Liver (tissue), 9 donors: ENCODE measurements around the gene SSBP2. TPM values are rescaled to one million over a fixed set of nuclear protein-coding genes. Genes with fewer than 3 reads are reported as not detected.

Experiments
- DNase-seq: peaks from one replicate; pipeline ENCODE4 v3.0.0-alpha.2; 2017; ENCODE audit warnings: low spot score
- H3K27ac ChIP-seq, 2 donors: one replicate each; pipeline ENCODE4 v1.7.0; 2013; ENCODE audit warnings: inconsistent platforms in 2 of 2, low read length in 2 of 2, control low read depth in 1 of 2, low read depth in 1 of 2, mild to moderate bottlenecking in 1 of 2
- H3K27me3 ChIP-seq, 4 donors: one replicate each; pipeline versions ENCODE4 v1.6.1 to v1.7.0; 2013; ENCODE audit warnings: low read length in 3 of 4, inconsistent platforms in 1 of 4, mild to moderate bottlenecking in 1 of 4, moderate library complexity in 1 of 4; ENCODE audit not compliant: control insufficient read depth in 4 of 4, insufficient read depth in 4 of 4
- H3K36me3 ChIP-seq, 4 donors: one replicate each; pipeline versions ENCODE4 v1.6.1 to v1.7.0; 2013; ENCODE audit warnings: low read length in 3 of 4, mild to moderate bottlenecking in 3 of 4, low read depth in 1 of 4, moderate library complexity in 1 of 4; ENCODE audit not compliant: control insufficient read depth in 4 of 4, insufficient read depth in 3 of 4
- H3K4me1 ChIP-seq, 4 donors: one replicate each; pipeline versions ENCODE4 v1.6.1 to v1.7.0; 2013; ENCODE audit warnings: low read length in 3 of 4, mild to moderate bottlenecking in 3 of 4, moderate library complexity in 1 of 4; ENCODE audit not compliant: control insufficient read depth in 4 of 4, insufficient read depth in 4 of 4
- H3K4me3 ChIP-seq, 3 donors: one replicate each; pipeline versions ENCODE4 v1.6.1 to v1.7.0; 2013; ENCODE audit warnings: low read length in 3 of 3, control low read depth in 1 of 3, low read depth in 1 of 3, mild to moderate bottlenecking in 1 of 3
- H3K9ac ChIP-seq, 2 donors: one replicate each; pipeline ENCODE4 v1.7.0; 2013; ENCODE audit warnings: low read length in 2 of 2, mild to moderate bottlenecking in 2 of 2, moderate library complexity in 2 of 2, control low read depth in 1 of 2, low read depth in 1 of 2
- H3K9me3 ChIP-seq, 4 donors: one replicate each; pipeline versions ENCODE4 v1.6.1 to v1.7.0; 2013; ENCODE audit warnings: low read length in 3 of 4; ENCODE audit not compliant: control insufficient read depth in 4 of 4
- ATF3 ChIP-seq: IDR thresholded peaks from 2 replicates; pipeline ENCODE4 v1.6.1; 2016; ENCODE audit warnings: antibody characterized with exemption
- CTCF ChIP-seq: fragments of 150-350 bp; IDR thresholded peaks from 2 replicates; pipeline ENCODE4 v1.5.1; 2017; ENCODE audit warnings: improper control_type of control experiment, low read depth, low read length; ENCODE audit not compliant: missing input control
- EGR1 ChIP-seq, 2 donors: IDR thresholded peaks; 2 replicates each; pipeline ENCODE4 v1.6.1; 2016 to 2018; ENCODE audit warnings: antibody characterized with exemption in 2 of 2, low read depth in 2 of 2
- FOXA1 ChIP-seq: IDR thresholded peaks from 2 replicates; pipeline ENCODE4 v1.6.1; 2016; ENCODE audit warnings: antibody characterized with exemption
- FOXA2 ChIP-seq: IDR thresholded peaks from 2 replicates; pipeline ENCODE4 v1.6.1; 2016; ENCODE audit warnings: antibody characterized with exemption
- GABPA ChIP-seq, 2 donors: IDR thresholded peaks in 1 of 2; conservative IDR thresholded peaks in 1 of 2; 2 replicates each; pipeline ENCODE4 v1.6.1; 2016; ENCODE audit warnings: antibody characterized with exemption in 2 of 2, mild to moderate bottlenecking in 1 of 2, moderate library complexity in 1 of 2
- HNF4A ChIP-seq, 2 donors: conservative IDR thresholded peaks; 2 replicates each; pipeline ENCODE4 v1.6.1; 2016; ENCODE audit warnings: antibody characterized with exemption in 2 of 2, mild to moderate bottlenecking in 2 of 2
- HNF4G ChIP-seq: IDR thresholded peaks from 2 replicates; pipeline ENCODE4 v1.6.1; 2016; ENCODE audit warnings: antibody characterized with exemption
- JUND ChIP-seq, 2 donors: IDR thresholded peaks; 2 replicates each; pipeline ENCODE4 v1.6.1; 2016; ENCODE audit warnings: antibody characterized with exemption in 2 of 2
- MAX ChIP-seq: IDR thresholded peaks from 2 replicates; pipeline ENCODE4 v1.6.1; 2016; ENCODE audit warnings: antibody characterized with exemption
- NR2F2 ChIP-seq: IDR thresholded peaks from 2 replicates; pipeline ENCODE4 v1.6.1; 2016; ENCODE audit warnings: antibody characterized with exemption
- RAD21 ChIP-seq, 2 donors: IDR thresholded peaks; 2 replicates each; pipeline ENCODE4 v1.6.1; 2016; ENCODE audit warnings: antibody characterized with exemption in 2 of 2, mild to moderate bottlenecking in 2 of 2
- REST ChIP-seq: IDR thresholded peaks from 2 replicates; pipeline ENCODE4 v1.6.1; 2016; ENCODE audit warnings: antibody characterized with exemption, mild to moderate bottlenecking
- RXRA ChIP-seq, 2 donors: IDR thresholded peaks; 2 replicates each; pipeline ENCODE4 v1.6.1; 2017 to 2018; ENCODE audit warnings: antibody characterized with exemption in 2 of 2, mild to moderate bottlenecking in 1 of 2
- SP1 ChIP-seq: IDR thresholded peaks from 2 replicates; pipeline ENCODE4 v1.6.1; 2018; ENCODE audit warnings: antibody characterized with exemption, mild to moderate bottlenecking
- TAF1 ChIP-seq: conservative IDR thresholded peaks from 2 replicates; pipeline ENCODE4 v1.6.1; 2016; ENCODE audit warnings: antibody characterized with exemption, mild to moderate bottlenecking
- YY1 ChIP-seq: IDR thresholded peaks from 2 replicates; pipeline ENCODE4 v1.6.1; 2016; ENCODE audit warnings: antibody characterized with exemption, mild to moderate bottlenecking
- ZBTB33 ChIP-seq: IDR thresholded peaks from 2 replicates; pipeline ENCODE4 v1.6.1; 2016; ENCODE audit warnings: antibody characterized with exemption
- whole genome bisulfite sequencing: extraction: QIAGEN DNeasy Blood & Tissue Kit; methylation state at CpG from one replicate; pipeline ENCODE4 v1.1.7; 2013; 5-methylcytosine and 5-hydroxymethylcytosine counted together
- polyA plus RNA-seq, 2 donors: library from polyadenylated mRNA; stranded (reverse) in 1 of 2; unstranded in 1 of 2; fragments of 200-250 nt in 1 of 2; fragments of >200 nt in 1 of 2; fragmentation: Nextera tagmentation in 1 of 2; extraction: Ambion mirVana in 1 of 2; gene quantifications; one replicate each; pipeline versions ENCODE4 v1.2.1 to v1.2.3, GENCODE V29; 2013 to 2015
- total RNA-seq, 2 donors: library from RNA; depleted of rRNA; stranded (reverse); fragments of >200 nt; gene quantifications; one replicate each; pipeline ENCODE4 v1.2.3, GENCODE V29; 2014
- donor health status: healthy.
- donor health status: healthy.
- donor health status: healthy.
- donor health status: healthy.
- donor health status: healthy.

Gene SSBP2
- total and polyA plus RNA-seq, 4 donors = 2.2 to 10.1 (median 4.1) TPM

- no peak overlapping the region for H3K27ac ChIP-seq
- no peaks in the 10 kb centered on the region for H3K4me1 ChIP-seq
- no peaks in the 10 kb centered on the region for H3K27me3 ChIP-seq
- no peak overlapping the region for H3K9ac ChIP-seq
- H3K4me3 ChIP-seq = no peak overlapping the region
- 99% methylated on average over 2 of the region's 2 CpGs for WGBS
- no peak for DNase-seq
- no peaks in the 10 kb centered on the region for H3K9me3 ChIP-seq
- H3K36me3 ChIP-seq = peaks cover 0 to 2% (median 0%) of the 10 kb centered on the region in 4 donors
- no peak for TF ChIP-seq ZBTB33
- no peak for TF ChIP-seq JUND (IDR thresholded peaks at IDR 0.05)
- TF ChIP-seq GABPA (IDR thresholded peaks at IDR 0.05 in 1 of 2, conservative IDR thresholded peaks at IDR 0.05 in 1 of 2) = no peak
- TF ChIP-seq TAF1 = no peak
Measured at GRCh38 chr5:81488862-81489261, 262.0 kb downstream of the SSBP2 start.

- Histone ChIP-seq H3K4me1 (peaks cover 0 to 2% (median 0%) of the 10 kb centered on the region in 4 donors), H3K9ac (no peak overlapping the region), H3K4me3 (no peak overlapping the region), H3K9me3 (no peaks in the 10 kb centered on the region), H3K27ac (no peak overlapping the region), H3K27me3 (no peaks in the 10 kb centered on the region), H3K36me3 (no peaks in the 10 kb centered on the region)
- DNase-seq = no peak
- TF ChIP-seq JUND (IDR thresholded peaks at IDR 0.05) (no peak), ATF3 (no peak), YY1 (no peak), TAF1 (no peak), RXRA (IDR thresholded peaks at IDR 0.05) (no peak), HNF4G (no peak), SP1 (no peak), NR2F2 (no peak), HNF4A (conservative IDR thresholded peaks at IDR 0.05) (no peak), GABPA (IDR thresholded peaks at IDR 0.05 in 1 of 2, conservative IDR thresholded peaks at IDR 0.05 in 1 of 2) (no peak), RAD21 (IDR thresholded peaks at IDR 0.05) (no peak), FOXA2 (no peak), FOXA1 (no peak), MAX (no peak), EGR1 (IDR thresholded peaks at IDR 0.05; ENCODE audit: low read depth in 2 of 2) (no peak)
- whole genome bisulfite sequencing = 94% methylated on average over 3 of the region's 3 CpGs
Measured at GRCh38 chr5:81486711-81487110, 264.2 kb downstream of the SSBP2 start.

GRCh38 chr5:81482595-81482994, 268.3 kb downstream of the SSBP2 start:
- Histone ChIP-seq H3K9ac (no peak overlapping the region), H3K4me1 (peaks cover 0 to 2% (median 0%) of the 10 kb centered on the region in 4 donors), H3K9me3 (no peaks in the 10 kb centered on the region), H3K4me3 (no peak overlapping the region), H3K27ac (no peak overlapping the region), H3K27me3 (no peaks in the 10 kb centered on the region), H3K36me3 (no peaks in the 10 kb centered on the region)
- no peak for DNase-seq
- TF ChIP-seq CTCF = no peak
- no peak for TF ChIP-seq NR2F2
- TF ChIP-seq MAX = no peak
- no peak for TF ChIP-seq SP1
- TF ChIP-seq GABPA (IDR thresholded peaks at IDR 0.05 in 1 of 2, conservative IDR thresholded peaks at IDR 0.05 in 1 of 2) = no peak
- no peak for TF ChIP-seq JUND (IDR thresholded peaks at IDR 0.05)
- no peak for TF ChIP-seq HNF4G
- no peak for TF ChIP-seq FOXA1
- no peak for TF ChIP-seq REST
- 82% methylated on average over 2 of the region's 2 CpGs for WGBS
